A549 (cell line): Measurements from ENCODE around the gene SPACA6. TPM values are rescaled to one million over a fixed set of nuclear protein-coding genes. Genes with fewer than 3 reads are reported as not detected.

ENCODE experiments used
- ATAC-seq, 2 experiments: fragments of 200-7000 bp in 1 of 2; fragments of >200 bp in 1 of 2; cut with Nextera tagmentation in 1 of 2; cut with Tn5 transposase in 1 of 2; 3 replicates each; pipeline versions ENCODE4 v1.8.0 to v1.9.1; 2018 to 2020; ENCODE audit warnings: mild to moderate bottlenecking in 1 of 2, moderate library complexity in 1 of 2
- CTCF ChIA-PET: fragments of 300-600 bp; sonication (Branson Sonifier 250); formaldehyde crosslinking; extraction: SDS; loops from one replicate; lab custom pipeline; 2021; ENCODE audit warnings: antibody characterized with exemption, inconsistent platforms; lab: Yijun Ruan, JAX
- POLR2A ChIA-PET: fragments of 350-600 bp; formaldehyde crosslinking; extraction: SDS; loops from one replicate; lab custom pipeline; 2021; ENCODE audit warnings: antibody characterized with exemption, inconsistent platforms; lab: Yijun Ruan, JAX
- DNase-seq, 2 experiments: peaks; one replicate each; pipeline versions ENCODE4 v3.0.0 to v3.0.0-alpha.2; 2011 to 2016; ENCODE audit warnings: low read depth in 1 of 2, low spot score in 1 of 2
- FAIRE-seq: peaks from 2 replicates; lab custom pipeline; 2011; peaks lifted over from hg19 to GRCh38; lab: Jason Lieb, UNC
- H3K27ac ChIP-seq, 2 experiments: fragments of >200 bp; sonication (Bioruptor Twin); formaldehyde crosslinking; 3 replicates each; pipeline ENCODE4 v1.5.1; 2016 to 2017
- H3K4me1 ChIP-seq: fragments of >200 bp; sonication (Bioruptor Twin); formaldehyde crosslinking; 3 replicates; pipeline ENCODE4 v1.6.1; 2016
- H3K4me2 ChIP-seq: fragments of >200 bp; sonication (Bioruptor Twin); formaldehyde crosslinking; 3 replicates; pipeline ENCODE4 v1.6.1; 2016
- H3K4me3 ChIP-seq: fragments of >200 bp; sonication (Bioruptor Twin); formaldehyde crosslinking; 3 replicates; pipeline ENCODE4 v1.5.1; 2016
- H3K9me3 ChIP-seq: fragments of >200 bp; sonication (Bioruptor Twin); formaldehyde crosslinking; 3 replicates; pipeline ENCODE4 v1.6.1; 2016
- EHF ChIP-seq: fragments of 250-450 bp; sonication (Bioruptor Pico); IDR thresholded peaks from 2 replicates; pipeline ENCODE4 v1.5.0; 2020; ENCODE audit warnings: mild to moderate bottlenecking
- EP300 ChIP-seq, 2 experiments: fragments of >200 bp; sonication (Bioruptor Twin); formaldehyde crosslinking; IDR thresholded peaks; 2 replicates in 1 of 2; 3 replicates in 1 of 2; pipeline ENCODE4 v1.6.1; 2016 to 2017
- GATA3 ChIP-seq: IDR thresholded peaks from 2 replicates; pipeline ENCODE4 v1.6.1; 2012; ENCODE audit warnings: borderline replicate concordance
- JUN ChIP-seq, 2 experiments: fragments of >200 bp; sonication (Bioruptor Twin); formaldehyde crosslinking; IDR thresholded peaks; 2 replicates in 1 of 2; 3 replicates in 1 of 2; pipeline ENCODE4 v1.6.1; 2016 to 2017
- PHF8 ChIP-seq: fragments of 200-600 bp; sonication (generic); IDR thresholded peaks from 2 replicates; pipeline ENCODE4 v1.6.1; 2016; ENCODE audit warnings: low read depth, mild to moderate bottlenecking, antibody characterized with exemption, moderate library complexity, borderline replicate concordance
- RCOR1 ChIP-seq: fragments of 150-350 bp; IDR thresholded peaks from 2 replicates; pipeline ENCODE4 v1.6.1; 2014; ENCODE audit warnings: antibody characterized with exemption, low read length, low read depth
- RFX5 ChIP-seq: fragments of 450-650 bp; IDR thresholded peaks from 2 replicates; pipeline ENCODE4 v1.7.1; 2014; ENCODE audit warnings: antibody characterized with exemption, mild to moderate bottlenecking, moderate library complexity
- TFCP2L1 ChIP-seq: fragments of 250-450 bp; sonication (Bioruptor Pico); IDR thresholded peaks from 2 replicates; pipeline ENCODE4 v1.5.0; 2021; ENCODE audit warnings: mild to moderate bottlenecking
- ZNF302 ChIP-seq: fragments of 250-450 bp; sonication (Bioruptor Pico); IDR thresholded peaks from 2 replicates; pipeline ENCODE4 v1.9.0; 2021; ENCODE audit warnings: inconsistent platforms, mild to moderate bottlenecking, moderate library complexity
- ZSCAN20 ChIP-seq: fragments of 250-450 bp; sonication (Bioruptor Pico); IDR thresholded peaks from 2 replicates; pipeline ENCODE4 v1.8.0; 2022; ENCODE audit warnings: mild to moderate bottlenecking, moderate library complexity
- WGBS: methylation state at CpG from one replicate; pipeline ENCODE4 v1.1.6; 2017; ENCODE audit errors: missing lambda C conversion rate; 5-methylcytosine and 5-hydroxymethylcytosine counted together
- polyA plus RNA-seq, 4 experiments: library from polyadenylated mRNA; depleted of rRNA in 3 of 4; stranded (reverse); fragments of >200 nt; fragmentation: RNase III in 1 of 4; extraction: RNeasy Plus Mini Kit Qiagen cat#74134 plus additional on column Dnase treatment in 1 of 4; gene quantifications; 2 replicates in 3 of 4; 3 replicates in 1 of 4; pipeline ENCODE4 v1.2.3, GENCODE V29; 2011 to 2017
- TF ChIP-seq, protein P1 (sequence below): IDR thresholded peaks from 2 replicates; pipeline ENCODE4 v1.6.1; 2012; ENCODE audit warnings: low read depth, borderline replicate concordance
- TF ChIP-seq, protein P2 (sequence below): fragments of 450-650 bp; IDR thresholded peaks from 2 replicates; pipeline ENCODE4 v1.6.1; 2014; ENCODE audit warnings: antibody characterized with exemption
- TF ChIP-seq, protein P3 (sequence below): fragments of 200-600 bp; sonication (generic); IDR thresholded peaks from 2 replicates; pipeline ENCODE4 v1.6.1; 2016; ENCODE audit warnings: antibody characterized with exemption, mild to moderate bottlenecking, moderate library complexity

The SPACA6 gene
- polyA plus RNA-seq, 2 of the 4 experiments (the other 2 are of a cell fraction): 9.5 to 36.4 TPM

DNA sequence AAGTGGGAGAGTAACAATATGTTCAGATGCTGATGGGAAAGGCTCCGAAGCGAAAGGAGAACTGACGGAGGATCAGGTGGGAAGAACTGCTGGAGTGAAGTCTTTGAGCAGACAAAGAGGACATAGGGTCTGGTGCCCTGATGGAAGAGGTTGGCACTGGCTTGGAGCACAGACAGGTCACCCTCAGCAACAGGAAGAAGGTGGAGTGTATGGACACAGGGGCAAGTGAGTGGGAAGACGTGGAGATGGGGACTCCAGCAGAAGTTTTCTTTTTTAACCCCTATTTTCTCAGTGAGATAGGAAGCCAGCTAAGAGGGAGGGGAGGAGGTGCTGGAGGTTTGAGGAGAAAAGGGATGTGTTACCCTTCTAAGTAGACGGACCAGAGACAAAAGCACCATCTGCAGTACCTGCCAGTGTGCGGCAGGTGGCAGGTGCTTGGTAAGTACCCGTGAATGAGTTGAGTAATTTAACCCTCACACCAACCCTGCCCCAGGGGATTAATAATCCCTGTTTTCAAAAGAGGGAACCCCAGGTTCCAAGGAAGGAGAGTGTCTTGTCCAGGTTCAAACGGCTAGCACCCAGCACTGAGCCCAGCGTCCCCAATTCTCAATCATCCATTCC is 19.4 kb downstream of the SPACA6 start (continued):
- TF ChIP-seq GATA3 (no peak), ZSCAN20 (no peak), PHF8 (no peak), RFX5 (no peak), EHF (CRISPR knock-in tag) (no peak)
- TF ChIP-seq, protein P1, sequence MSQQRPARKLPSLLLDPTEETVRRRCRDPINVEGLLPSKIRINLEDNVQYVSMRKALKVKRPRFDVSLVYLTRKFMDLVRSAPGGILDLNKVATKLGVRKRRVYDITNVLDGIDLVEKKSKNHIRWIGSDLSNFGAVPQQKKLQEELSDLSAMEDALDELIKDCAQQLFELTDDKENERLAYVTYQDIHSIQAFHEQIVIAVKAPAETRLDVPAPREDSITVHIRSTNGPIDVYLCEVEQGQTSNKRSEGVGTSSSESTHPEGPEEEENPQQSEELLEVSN: no peak

DNA sequence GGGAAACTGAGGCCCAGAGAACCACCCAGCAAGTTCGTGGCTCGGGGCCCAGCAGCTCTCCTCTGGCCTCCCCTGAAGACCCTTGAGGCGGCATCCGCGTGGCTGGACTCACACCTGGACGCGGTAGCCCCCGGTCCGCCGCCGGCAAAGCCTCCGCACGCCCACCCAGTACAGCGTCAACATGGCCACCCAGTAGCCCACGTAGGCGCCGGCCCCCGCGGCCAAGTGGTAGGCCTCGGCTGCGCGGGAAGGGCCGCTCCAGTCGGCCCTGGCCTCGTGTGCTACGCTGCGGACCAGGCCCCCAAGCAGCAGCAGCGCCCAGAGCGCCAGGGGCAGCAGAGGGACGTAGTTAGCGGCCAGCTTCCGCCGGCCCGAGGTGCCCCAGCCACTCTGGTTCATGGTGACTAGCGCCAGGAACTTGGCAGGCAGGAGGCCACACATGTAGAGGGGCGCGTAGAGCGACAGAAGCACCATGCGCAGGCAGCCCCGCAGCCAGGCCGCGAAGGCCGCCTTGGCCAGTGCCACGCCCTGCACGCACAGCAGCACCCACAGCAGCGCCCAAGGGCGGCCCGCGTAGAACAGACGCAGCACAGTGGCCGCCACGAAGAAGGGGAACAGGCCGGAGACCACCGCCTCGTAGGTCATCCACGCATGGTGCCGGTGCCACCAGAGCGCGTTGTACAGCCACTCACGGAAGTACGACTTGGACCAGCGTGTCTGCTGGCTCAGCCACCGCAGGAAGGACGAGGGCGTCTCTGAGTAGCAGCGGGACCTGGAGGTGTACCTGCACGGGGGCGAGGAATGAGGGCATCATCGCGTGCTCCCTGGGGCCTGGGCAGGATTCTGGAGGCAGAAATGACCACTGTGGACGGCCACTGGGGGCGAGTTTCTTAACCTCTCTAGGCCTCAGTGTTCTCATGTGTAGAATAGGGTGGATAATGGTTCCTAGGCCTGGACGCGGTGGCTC is 20.5 kb downstream of the SPACA6 start:
- H3K4me1 ChIP-seq: no peaks in the 10 kb centered on the region
- no peak overlapping the region for H3K4me2 ChIP-seq
- no peak overlapping the region for H3K4me3 ChIP-seq
- ChIA-PET CTCF (interaction anchor here (0.9 kb wide), 1 partner anchor 524 kb away, joined by 3 read pairs; no protein-coding TSS in a partner anchor), POLR2A (no interaction called here)
- H3K27ac ChIP-seq: no peak overlapping the region
- H3K9me3 ChIP-seq: peaks cover 8% of the 10 kb centered on the region; the same call in 1 of the 3 replicates
- DNase-seq (no peak), FAIRE-seq (no peak), ATAC-seq (peak in 1 of 2 experiments; percentile 5; a peak in 2 of 6 replicates)
- TF ChIP-seq JUN (IDR thresholded peaks at IDR 0.05): peak in 1 of 2 experiments; percentile 47; a peak in 1 of 5 replicates
- TF ChIP-seq, protein P2, sequence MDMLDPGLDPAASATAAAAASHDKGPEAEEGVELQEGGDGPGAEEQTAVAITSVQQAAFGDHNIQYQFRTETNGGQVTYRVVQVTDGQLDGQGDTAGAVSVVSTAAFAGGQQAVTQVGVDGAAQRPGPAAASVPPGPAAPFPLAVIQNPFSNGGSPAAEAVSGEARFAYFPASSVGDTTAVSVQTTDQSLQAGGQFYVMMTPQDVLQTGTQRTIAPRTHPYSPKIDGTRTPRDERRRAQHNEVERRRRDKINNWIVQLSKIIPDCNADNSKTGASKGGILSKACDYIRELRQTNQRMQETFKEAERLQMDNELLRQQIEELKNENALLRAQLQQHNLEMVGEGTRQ: no peak
- TF ChIP-seq RCOR1: no peak
- WGBS: 94% methylated on average over 65 of the region's 74 CpGs

DNA sequence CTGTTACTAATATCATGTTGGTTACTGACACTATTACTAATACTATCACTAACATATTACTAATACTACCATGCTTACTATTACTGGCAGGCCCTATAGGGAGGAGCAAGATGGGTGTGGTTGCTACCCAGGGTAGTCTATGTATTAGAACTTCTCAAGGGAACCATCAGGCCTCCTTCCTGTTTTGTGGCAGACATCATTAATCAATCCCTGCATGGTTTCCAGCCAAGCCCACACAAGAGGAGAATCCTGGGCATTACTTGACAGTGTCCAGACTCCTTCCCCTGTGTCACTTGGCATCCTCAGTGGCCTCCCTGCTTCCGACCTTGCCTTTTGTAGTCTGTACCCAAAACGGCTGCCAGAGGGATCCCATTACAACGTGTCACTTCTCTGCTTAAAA is 21.7 kb downstream of the SPACA6 start:
- peaks cover 12% of the 10 kb centered on the region; the same call in 1 of the 3 replicates for H3K9me3 ChIP-seq
- no peaks in the 10 kb centered on the region for H3K4me1 ChIP-seq
- DNase-seq: no peak
- no peak overlapping the region for H3K27ac ChIP-seq
- 15% methylated on average over 3 of the region's 3 CpGs for WGBS
- FAIRE-seq: no peak
- ChIA-PET CTCF (no interaction called here), POLR2A (no interaction called here)
- no peak overlapping the region for H3K4me2 ChIP-seq
- TF ChIP-seq, protein P3, sequence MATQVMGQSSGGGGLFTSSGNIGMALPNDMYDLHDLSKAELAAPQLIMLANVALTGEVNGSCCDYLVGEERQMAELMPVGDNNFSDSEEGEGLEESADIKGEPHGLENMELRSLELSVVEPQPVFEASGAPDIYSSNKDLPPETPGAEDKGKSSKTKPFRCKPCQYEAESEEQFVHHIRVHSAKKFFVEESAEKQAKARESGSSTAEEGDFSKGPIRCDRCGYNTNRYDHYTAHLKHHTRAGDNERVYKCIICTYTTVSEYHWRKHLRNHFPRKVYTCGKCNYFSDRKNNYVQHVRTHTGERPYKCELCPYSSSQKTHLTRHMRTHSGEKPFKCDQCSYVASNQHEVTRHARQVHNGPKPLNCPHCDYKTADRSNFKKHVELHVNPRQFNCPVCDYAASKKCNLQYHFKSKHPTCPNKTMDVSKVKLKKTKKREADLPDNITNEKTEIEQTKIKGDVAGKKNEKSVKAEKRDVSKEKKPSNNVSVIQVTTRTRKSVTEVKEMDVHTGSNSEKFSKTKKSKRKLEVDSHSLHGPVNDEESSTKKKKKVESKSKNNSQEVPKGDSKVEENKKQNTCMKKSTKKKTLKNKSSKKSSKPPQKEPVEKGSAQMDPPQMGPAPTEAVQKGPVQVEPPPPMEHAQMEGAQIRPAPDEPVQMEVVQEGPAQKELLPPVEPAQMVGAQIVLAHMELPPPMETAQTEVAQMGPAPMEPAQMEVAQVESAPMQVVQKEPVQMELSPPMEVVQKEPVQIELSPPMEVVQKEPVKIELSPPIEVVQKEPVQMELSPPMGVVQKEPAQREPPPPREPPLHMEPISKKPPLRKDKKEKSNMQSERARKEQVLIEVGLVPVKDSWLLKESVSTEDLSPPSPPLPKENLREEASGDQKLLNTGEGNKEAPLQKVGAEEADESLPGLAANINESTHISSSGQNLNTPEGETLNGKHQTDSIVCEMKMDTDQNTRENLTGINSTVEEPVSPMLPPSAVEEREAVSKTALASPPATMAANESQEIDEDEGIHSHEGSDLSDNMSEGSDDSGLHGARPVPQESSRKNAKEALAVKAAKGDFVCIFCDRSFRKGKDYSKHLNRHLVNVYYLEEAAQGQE: no peak
- no peak for TF ChIP-seq EP300 (IDR thresholded peaks at IDR 0.05)
- peak; percentile 3 to 4; a peak in 1 of 6 replicates for ATAC-seq
- no peak overlapping the region for H3K4me3 ChIP-seq

DNA sequence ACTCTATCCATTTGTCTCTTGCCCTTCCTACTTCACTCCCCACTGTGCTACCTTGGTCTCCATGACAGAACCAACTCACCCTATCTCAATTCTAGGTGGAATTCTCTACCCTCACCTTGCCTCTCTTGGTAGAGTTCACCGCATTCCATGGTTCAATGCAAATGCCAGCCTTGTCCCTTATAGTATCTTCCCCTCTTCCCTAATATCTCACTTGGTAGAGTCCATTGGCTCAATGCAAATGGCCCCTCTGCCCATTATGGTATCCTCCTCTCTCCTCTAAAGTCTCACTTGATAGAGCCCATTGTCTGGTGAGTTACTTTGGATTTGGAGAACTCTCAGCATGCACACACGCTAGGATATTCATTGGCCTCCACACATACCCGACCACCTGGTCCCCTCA is 22.7 kb downstream of the SPACA6 start:
- Histone ChIP-seq H3K27ac (no peak overlapping the region), H3K4me3 (no peak overlapping the region), H3K9me3 (peaks cover 22% of the 10 kb centered on the region), H3K4me1 (no peaks in the 10 kb centered on the region), H3K4me2 (no peak overlapping the region)
- FAIRE-seq (no peak), ATAC-seq (no peak), DNase-seq (no peak)
- CTCF ChIA-PET: no interaction called here
- TF ChIP-seq TFCP2L1 (CRISPR knock-in tag) (no peak), ZNF302 (CRISPR knock-in tag) (no peak)
- 22% methylated on average over 3 of the region's 3 CpGs for WGBS
- POLR2A ChIA-PET: no interaction called here
